ENCODE data around the gene NKX2-3. TPM values are rescaled to one million over a fixed set of nuclear protein-coding genes. Genes with fewer than 3 reads are reported as not detected.

The NKX2-3 gene
- total and polyA plus RNA-seq, 5 donors = not detected

GRCh38 chr10:99551158-99551557 lies 18.4 kb downstream of the NKX2-3 start:
- Histone ChIP-seq H3K27me3 (ENCODE audit: control insufficient read depth, insufficient read depth) (no peaks in the 10 kb centered on the region), H3K4me3 (ENCODE audit: low read length) (no peak overlapping the region), H3K27ac (ENCODE audit: low read length) (no peak overlapping the region), H3K4me1 (ENCODE audit: control insufficient read depth, insufficient read depth, low read length) (no peaks in the 10 kb centered on the region), H3K9me3 (ENCODE audit: control insufficient read depth, low read length) (no peaks in the 10 kb centered on the region)
- intact Hi-C loops (cut with DNase I) = no loop called here
- DNase-seq = no peak
- ATAC-seq = no peak
- 25% methylated on average over 5 of the region's 5 CpGs for WGBS

DNA sequence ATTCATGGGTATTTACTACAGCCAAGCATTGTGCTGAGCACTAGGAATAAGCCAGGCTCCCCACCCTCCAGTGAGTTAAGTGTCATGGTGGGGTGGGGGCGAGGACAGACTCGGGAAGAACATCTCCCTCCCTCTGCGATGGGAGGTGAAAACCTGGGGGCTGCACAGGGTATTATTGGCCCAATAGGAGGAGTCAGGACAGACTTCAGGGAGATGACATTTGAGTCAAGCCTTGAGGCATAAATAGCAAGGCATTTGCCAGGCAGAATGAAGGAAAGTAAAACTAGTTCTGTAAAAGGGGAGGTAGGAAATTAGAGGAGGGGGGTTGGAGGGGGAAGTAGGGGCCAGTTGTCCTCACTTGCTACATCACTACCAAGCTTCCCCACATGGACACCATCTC lies 18.9 kb downstream of the NKX2-3 start:
- WGBS = 19% methylated on average over 3 of the region's 3 CpGs
- no peak for DNase-seq
- intact Hi-C loops (cut with DNase I) = no loop called here
- H3K4me3 ChIP-seq (ENCODE audit: low read length) = no peak overlapping the region
- H3K4me1 ChIP-seq (ENCODE audit: control insufficient read depth, insufficient read depth, low read length) = no peaks in the 10 kb centered on the region
- no peaks in the 10 kb centered on the region for H3K27me3 ChIP-seq (ENCODE audit: control insufficient read depth, insufficient read depth)
- ATAC-seq = no peak
- no peaks in the 10 kb centered on the region for H3K9me3 ChIP-seq (ENCODE audit: control insufficient read depth, low read length)
- no peak overlapping the region for H3K27ac ChIP-seq (ENCODE audit: low read length)

- WGBS = 46% methylated on average over 11 of the region's 11 CpGs
- intact Hi-C loops (cut with DNase I) = no loop called here
These were observed 22.6 kb downstream of the NKX2-3 start for GRCh38 chr10:99555371-99555770.

GRCh38 chr10:99555825-99556523 lies 23.2 kb downstream of the NKX2-3 start:
- Histone ChIP-seq H3K4me1 (ENCODE audit: control insufficient read depth, insufficient read depth, low read length) (no peaks in the 10 kb centered on the region), H3K9me3 (ENCODE audit: control insufficient read depth, low read length) (no peaks in the 10 kb centered on the region), H3K4me3 (ENCODE audit: low read length) (no peak overlapping the region), H3K27me3 (ENCODE audit: control insufficient read depth, insufficient read depth) (no peaks in the 10 kb centered on the region), H3K27ac (ENCODE audit: low read length) (no peak overlapping the region)
- 47% methylated on average over 6 of the region's 6 CpGs for WGBS
- DNase-seq (no peak), ATAC-seq (no peak)
- intact Hi-C loops (cut with DNase I) = no loop called here

More at GRCh38 chr10:99555371-99555770, 22.6 kb downstream of the NKX2-3 start:
- Histone ChIP-seq H3K27ac (ENCODE audit: low read length) (no peak overlapping the region), H3K4me3 (ENCODE audit: low read length) (no peak overlapping the region), H3K9me3 (ENCODE audit: control insufficient read depth, low read length) (no peaks in the 10 kb centered on the region), H3K4me1 (ENCODE audit: control insufficient read depth, insufficient read depth, low read length) (no peaks in the 10 kb centered on the region), H3K27me3 (ENCODE audit: control insufficient read depth, insufficient read depth) (no peaks in the 10 kb centered on the region)
- DNase-seq = no peak
- no peak for ATAC-seq

DNA sequence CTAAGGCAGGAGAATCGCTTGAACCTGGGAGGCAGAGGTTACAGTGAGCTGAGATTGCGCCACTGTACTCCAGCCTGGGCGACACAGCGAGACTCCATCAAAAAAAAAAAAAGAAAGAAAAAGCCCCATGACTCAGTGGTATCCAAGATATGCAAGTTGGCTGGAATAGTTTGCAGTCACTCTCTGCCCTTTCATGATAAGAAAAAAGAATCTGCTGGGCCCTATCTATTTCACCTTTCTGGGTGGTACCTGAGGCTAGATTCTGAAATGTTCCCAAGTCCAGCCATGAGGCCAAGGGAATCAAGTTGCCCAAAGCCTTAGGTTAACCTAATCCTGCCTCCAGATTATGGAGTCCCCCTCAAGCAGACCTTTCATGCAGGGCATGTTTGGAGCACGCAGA lies 24.3 kb downstream of the NKX2-3 start:
- intact Hi-C loops (cut with DNase I) = no loop called here
- Histone ChIP-seq H3K4me1 (ENCODE audit: control insufficient read depth, insufficient read depth, low read length) (no peaks in the 10 kb centered on the region), H3K9me3 (ENCODE audit: control insufficient read depth, low read length) (no peaks in the 10 kb centered on the region), H3K27ac (ENCODE audit: low read length) (no peak overlapping the region), H3K27me3 (ENCODE audit: control insufficient read depth, insufficient read depth) (no peaks in the 10 kb centered on the region), H3K4me3 (ENCODE audit: low read length) (no peak overlapping the region)
- DNase-seq (no peak), ATAC-seq (no peak)
- 85% methylated on average over 5 of the region's 5 CpGs for WGBS

DNA sequence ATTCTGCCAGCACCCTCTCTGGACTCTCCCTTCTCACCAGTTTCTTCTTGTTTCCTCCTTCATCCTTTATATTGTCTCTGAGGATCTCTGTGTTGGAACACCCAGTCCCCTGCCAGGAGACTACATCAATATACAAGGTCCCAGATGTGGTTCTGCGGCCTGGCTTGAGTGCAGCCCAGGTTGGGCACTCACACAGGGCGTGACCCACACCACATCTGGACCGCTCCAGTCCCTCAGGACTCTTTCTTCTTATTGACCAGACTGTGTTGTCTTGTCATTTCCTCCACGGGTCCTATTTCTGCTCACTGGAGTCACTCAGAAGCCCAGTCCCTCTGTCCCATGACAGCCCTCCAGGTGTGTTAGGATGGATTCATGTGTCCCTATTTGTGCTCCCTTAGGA lies 26.0 kb downstream of the NKX2-3 start:
- no peaks in the 10 kb centered on the region for H3K9me3 ChIP-seq (ENCODE audit: control insufficient read depth, low read length)
- no peak overlapping the region for H3K4me3 ChIP-seq (ENCODE audit: low read length)
- WGBS = 81% methylated on average over 4 of the region's 4 CpGs
- intact Hi-C loops (cut with DNase I) = no loop called here
- H3K27ac ChIP-seq (ENCODE audit: low read length) = no peak overlapping the region
- H3K4me1 ChIP-seq (ENCODE audit: control insufficient read depth, insufficient read depth, low read length) = no peaks in the 10 kb centered on the region
- no peak for ATAC-seq
- DNase-seq = no peak
- H3K27me3 ChIP-seq (ENCODE audit: control insufficient read depth, insufficient read depth) = no peaks in the 10 kb centered on the region

GRCh38 chr10:99560277-99561126 lies 27.8 kb downstream of the NKX2-3 start:
- H3K27me3 ChIP-seq (ENCODE audit: control insufficient read depth, insufficient read depth) = no peaks in the 10 kb centered on the region
- DNase-seq (no peak), ATAC-seq (peak in 1 of 2 donors; percentile 45)
- WGBS = 45% methylated on average over 13 of the region's 13 CpGs
- H3K27ac ChIP-seq (ENCODE audit: low read length) = no peak overlapping the region
- no peak overlapping the region for H3K4me3 ChIP-seq (ENCODE audit: low read length)
- no peaks in the 10 kb centered on the region for H3K9me3 ChIP-seq (ENCODE audit: control insufficient read depth, low read length)
- intact Hi-C loops (cut with DNase I) = no loop called here
- H3K4me1 ChIP-seq (ENCODE audit: control insufficient read depth, insufficient read depth, low read length) = no peaks in the 10 kb centered on the region

DNA sequence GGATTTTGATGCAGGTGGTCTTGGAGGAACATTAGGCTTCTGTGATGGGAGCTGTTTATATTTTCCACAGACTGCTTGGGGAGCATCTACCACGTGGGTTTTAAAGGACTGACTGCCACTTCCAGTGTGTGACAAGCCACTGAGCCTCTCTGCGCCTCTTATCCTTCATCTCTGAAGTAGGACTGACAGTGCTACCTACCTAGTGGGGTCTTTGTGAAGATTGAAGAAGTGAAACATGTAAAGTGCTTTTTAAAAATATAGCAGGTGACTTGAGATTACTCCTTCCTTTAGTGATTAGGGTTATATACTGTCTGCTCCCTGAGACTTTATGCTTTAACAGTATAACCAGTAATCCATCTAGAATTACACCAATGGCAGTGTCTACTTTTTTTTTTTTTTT lies 29.9 kb downstream of the NKX2-3 start:
- intact Hi-C loops (cut with DNase I) = no loop called here

DNA sequence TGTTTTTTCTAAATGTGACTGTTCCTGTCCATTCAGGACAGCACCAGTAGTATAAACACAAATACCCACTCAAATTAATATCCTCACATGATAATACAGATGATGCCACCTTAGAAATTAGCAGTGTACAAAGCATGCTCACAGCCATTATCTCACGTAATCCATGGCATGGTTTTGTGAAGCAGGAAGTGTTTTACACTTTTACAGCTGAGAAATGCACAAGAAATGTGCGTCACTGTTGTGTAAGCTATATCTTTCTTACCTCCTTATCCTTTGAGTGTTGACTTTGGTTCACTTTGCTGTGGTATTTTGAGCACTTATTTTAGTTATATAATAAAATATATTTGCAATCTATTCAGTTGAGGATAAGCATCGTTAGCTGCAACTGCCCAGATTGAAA lies 31.6 kb downstream of the NKX2-3 start:
- H3K9me3 ChIP-seq (ENCODE audit: control insufficient read depth, low read length) = no peaks in the 10 kb centered on the region
- WGBS = 43% methylated on average over 3 of the region's 3 CpGs
- no peaks in the 10 kb centered on the region for H3K4me1 ChIP-seq (ENCODE audit: control insufficient read depth, insufficient read depth, low read length)
- no peak overlapping the region for H3K27ac ChIP-seq (ENCODE audit: low read length)
- ATAC-seq (no peak), DNase-seq (no peak)
- intact Hi-C loops (cut with DNase I) = no loop called here
- peaks cover 2% of the 10 kb centered on the region for H3K27me3 ChIP-seq (ENCODE audit: control insufficient read depth, insufficient read depth)
- H3K4me3 ChIP-seq (ENCODE audit: low read length) = no peak overlapping the region

More for the DNA sequence above, 29.9 kb downstream of the NKX2-3 start:
- H3K27me3 ChIP-seq (ENCODE audit: control insufficient read depth, insufficient read depth) = no peaks in the 10 kb centered on the region
- no peak overlapping the region for H3K4me3 ChIP-seq (ENCODE audit: low read length)
- ATAC-seq = no peak
- H3K27ac ChIP-seq (ENCODE audit: low read length) = no peak overlapping the region
- no peaks in the 10 kb centered on the region for H3K9me3 ChIP-seq (ENCODE audit: control insufficient read depth, low read length)
- WGBS = 40% methylated on average over 2 of the region's 2 CpGs
- H3K4me1 ChIP-seq (ENCODE audit: control insufficient read depth, insufficient read depth, low read length) = no peaks in the 10 kb centered on the region
- no peak for DNase-seq

DNA sequence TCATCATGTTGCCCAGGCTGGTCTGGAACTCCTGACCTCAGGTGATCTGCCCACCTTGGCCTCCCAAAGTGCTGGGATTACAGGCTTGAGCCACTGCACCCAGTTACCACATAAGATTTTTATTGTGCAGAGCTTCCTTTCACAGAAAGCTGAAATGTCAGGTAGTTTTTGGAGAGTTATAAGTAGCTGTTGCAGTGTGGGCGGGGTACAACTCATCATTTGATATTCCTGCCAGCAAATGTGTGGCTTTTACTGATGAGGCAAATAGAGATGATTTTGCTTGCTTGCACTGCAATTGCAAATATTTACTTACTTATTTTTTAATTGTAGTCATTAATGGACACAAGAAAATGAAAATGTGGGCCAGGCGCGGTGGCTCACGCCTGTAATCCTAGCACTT lies 32.4 kb downstream of the NKX2-3 start:
- Histone ChIP-seq H3K27me3 (ENCODE audit: control insufficient read depth, insufficient read depth) (peaks cover 2% of the 10 kb centered on the region), H3K27ac (ENCODE audit: low read length) (no peak overlapping the region), H3K9me3 (ENCODE audit: control insufficient read depth, low read length) (no peaks in the 10 kb centered on the region), H3K4me3 (ENCODE audit: low read length) (no peak overlapping the region), H3K4me1 (ENCODE audit: control insufficient read depth, insufficient read depth, low read length) (no peaks in the 10 kb centered on the region)
- ATAC-seq (no peak), DNase-seq (no peak)
- intact Hi-C loops (cut with DNase I) = no loop called here
- 92% methylated on average over 4 of the region's 4 CpGs for WGBS

- 50% methylated on average over 11 of the region's 11 CpGs for WGBS
- Histone ChIP-seq H3K27ac (ENCODE audit: low read length) (no peak overlapping the region), H3K4me3 (ENCODE audit: low read length) (no peak overlapping the region), H3K4me1 (ENCODE audit: control insufficient read depth, insufficient read depth, low read length) (no peaks in the 10 kb centered on the region), H3K27me3 (ENCODE audit: control insufficient read depth, insufficient read depth) (peaks cover 2% of the 10 kb centered on the region), H3K9me3 (ENCODE audit: control insufficient read depth, low read length) (no peaks in the 10 kb centered on the region)
- intact Hi-C loops (cut with DNase I) = no loop called here
- no peak for ATAC-seq
- DNase-seq = no peak
These were observed 36.7 kb downstream of the NKX2-3 start for GRCh38 chr10:99569253-99569939.
